Neutrophil (primary cell): ENCODE measurements around the gene ME3.

Experiments
- H3K27ac ChIP-seq: fragments of 200-600 bp; sonication (generic); 2 replicates; pipeline ENCODE4 v1.5.1; 2016; ENCODE audit warnings: mild to moderate bottlenecking, moderate library complexity
- H3K27me3 ChIP-seq: fragments of 200-600 bp; sonication (generic); 2 replicates; pipeline ENCODE4 v1.6.0; 2016; ENCODE audit warnings: mild to moderate bottlenecking
- H3K36me3 ChIP-seq: fragments of 200-600 bp; sonication (generic); 2 replicates; pipeline ENCODE4 v1.5.1; 2017
- H3K4me1 ChIP-seq, 2 experiments: fragments of 200-600 bp in 1 of 2; sonication (generic) in 1 of 2; 1 replicate in 1 of 2; 2 replicates in 1 of 2; pipeline versions ENCODE4 v1.5.1 to v1.6.1; 2013 to 2016; ENCODE audit warnings: low read depth in 1 of 2, low read length in 1 of 2, mild to moderate bottlenecking in 1 of 2, moderate library complexity in 1 of 2; ENCODE audit not compliant: control insufficient read depth in 1 of 2, insufficient read depth in 1 of 2
- H3K4me3 ChIP-seq, 2 experiments: fragments of 200-600 bp in 1 of 2; sonication (generic) in 1 of 2; 1 replicate in 1 of 2; 2 replicates in 1 of 2; pipeline ENCODE4 v1.5.1; 2013 to 2016; ENCODE audit warnings: low read depth in 1 of 2, low read length in 1 of 2, mild to moderate bottlenecking in 1 of 2, moderate library complexity in 1 of 2
- H3K9me3 ChIP-seq: fragments of 200-600 bp; sonication (generic); 2 replicates; pipeline ENCODE4 v1.5.1; 2016
- CTCF ChIP-seq: fragments of 200-600 bp; sonication (generic); IDR thresholded peaks from 2 replicates; pipeline ENCODE4 v1.5.1; 2016; ENCODE audit warnings: antibody characterized with exemption

ME3 gene

GRCh38 chr11:86559311-86559945 lies 113.0 kb downstream of the ME3 start:
- no peak for TF ChIP-seq CTCF
- no peaks in the 10 kb centered on the region for H3K4me1 ChIP-seq
- H3K9me3 ChIP-seq = no peaks in the 10 kb centered on the region
- H3K36me3 ChIP-seq = no peaks in the 10 kb centered on the region
- no peaks in the 10 kb centered on the region for H3K27me3 ChIP-seq
- H3K27ac ChIP-seq = no peak overlapping the region
- H3K4me3 ChIP-seq = no peak overlapping the region

GRCh38 chr11:86558841-86559240 lies 113.6 kb downstream of the ME3 start:
- no peak for TF ChIP-seq CTCF
- Histone ChIP-seq H3K27ac (no peak overlapping the region), H3K36me3 (no peaks in the 10 kb centered on the region)

GRCh38 chr11:86558207-86558606 lies 114.2 kb downstream of the ME3 start:
- Histone ChIP-seq H3K4me3 (no peak overlapping the region), H3K27ac (no peak overlapping the region), H3K4me1 (no peaks in the 10 kb centered on the region), H3K27me3 (no peaks in the 10 kb centered on the region), H3K9me3 (no peaks in the 10 kb centered on the region), H3K36me3 (no peaks in the 10 kb centered on the region)
- no peak for TF ChIP-seq CTCF

More at GRCh38 chr11:86558841-86559240, 113.6 kb downstream of the ME3 start:
- Histone ChIP-seq H3K4me3 (no peak overlapping the region), H3K27me3 (no peaks in the 10 kb centered on the region), H3K9me3 (no peaks in the 10 kb centered on the region), H3K4me1 (no peaks in the 10 kb centered on the region)

GRCh38 chr11:86555866-86556265 lies 116.5 kb downstream of the ME3 start:
- no peaks in the 10 kb centered on the region for H3K36me3 ChIP-seq
- no peaks in the 10 kb centered on the region for H3K27me3 ChIP-seq
- no peak for TF ChIP-seq CTCF
- no peak overlapping the region for H3K27ac ChIP-seq
- no peak overlapping the region for H3K4me3 ChIP-seq
- no peaks in the 10 kb centered on the region for H3K9me3 ChIP-seq
- no peaks in the 10 kb centered on the region for H3K4me1 ChIP-seq

GRCh38 chr11:86555401-86555800 lies 117.0 kb downstream of the ME3 start:
- Histone ChIP-seq H3K9me3 (no peaks in the 10 kb centered on the region), H3K27me3 (no peaks in the 10 kb centered on the region), H3K4me3 (no peak overlapping the region), H3K27ac (no peak overlapping the region), H3K36me3 (no peaks in the 10 kb centered on the region), H3K4me1 (no peaks in the 10 kb centered on the region)
- no peak for TF ChIP-seq CTCF
